HAP-1 (cell line): ENCODE measurements around the gene ZFP90.

Source experiments
- DNase-seq, 2 experiments: peaks; one replicate each; pipeline ENCODE4 v3.0.0-alpha.2; 2016 to 2020; ENCODE audit warnings: low spot score in 2 of 2
- H3K27me3 ChIP-seq: fragments of 250-450 bp; sonication (Bioruptor Pico); 2 replicates; pipeline ENCODE4 v1.5.1; 2020; ENCODE audit warnings: low read depth, mild to moderate bottlenecking, moderate library complexity
- H3K36me3 ChIP-seq: fragments of 250-450 bp; sonication (Bioruptor Pico); replicated peaks from 2 replicates; pipeline ENCODE4 v1.5.1; 2020; ENCODE audit warnings: mild to moderate bottlenecking
- H3K4me1 ChIP-seq: fragments of 250-450 bp; sonication (Bioruptor Pico); 2 replicates; pipeline ENCODE4 v1.5.1; 2020; ENCODE audit warnings: mild to moderate bottlenecking
- H3K4me3 ChIP-seq: fragments of 250-450 bp; sonication (Bioruptor Pico); 2 replicates; pipeline ENCODE4 v1.5.1; 2020; ENCODE audit warnings: mild to moderate bottlenecking, moderate library complexity
- H3K9me3 ChIP-seq: fragments of 250-450 bp; sonication (Bioruptor Pico); 2 replicates; pipeline ENCODE4 v1.5.1; 2020; ENCODE audit warnings: mild to moderate bottlenecking, moderate library complexity
- in situ Hi-C: fragments of 300-500 bp; cut with MboI; formaldehyde crosslinking; loops from 3 replicates; pipeline ENCODE4 v1.14.3; 2020; ENCODE audit warnings: low sequenced_read_pairs, inconsistent platforms, mixed read lengths

ZFP90 gene

GRCh38 chr16:68617734-68618133, 78.6 kb downstream of the ZFP90 start:
- Histone ChIP-seq H3K27me3 (no peaks in the 10 kb centered on the region), H3K9me3 (peaks cover 6% of the 10 kb centered on the region; the same call in 1 of the 2 replicates), H3K4me3 (no peak overlapping the region), H3K36me3 (no peaks in the 10 kb centered on the region), H3K4me1 (no peaks in the 10 kb centered on the region)
- DNase-seq = no peak
- in situ Hi-C loops = no loop called here
